Stimulated activated effector memory CD8-positive, alpha-beta T cell treated with anti-CD3 and anti-CD28 coated beads, Interleukin-12 subunit alpha, Interleukin-12 subunit beta, amount 100 ng/mL, for 72 hours (primary cell): ENCODE data around the gene COQ4.
"Not testable (repeated sequence)": the region's sequence is repeated elsewhere in the genome, so short reads cannot be mapped to it uniquely, and the experiment has no call there.

Experiments
- ATAC-seq: fragments of 150-1000 bp; cut with Tn5 transposase; 2 replicates; pipeline ENCODE4 v1.10.0; 2021
- DNase-seq, 2 donors: peaks; one replicate each; pipeline ENCODE4 v3.0.0; 2021 to 2022; ENCODE audit warnings: low spot score in 2 of 2
- H3K27ac Mint-ChIP-seq: one replicate; pipeline ENCODE4 v1.8.0; 2022; ENCODE audit warnings: mild to moderate bottlenecking, mixed read lengths
- H3K36me3 Mint-ChIP-seq: one replicate; pipeline ENCODE4 v1.8.0; 2022; ENCODE audit warnings: mild to moderate bottlenecking, mixed read lengths
- H3K4me1 Mint-ChIP-seq: one replicate; pipeline ENCODE4 v1.8.0; 2022; ENCODE audit warnings: mixed read lengths
- H3K4me3 Mint-ChIP-seq: one replicate; pipeline ENCODE4 v1.8.0; 2022; ENCODE audit warnings: mild to moderate bottlenecking, mixed read lengths
- H3K9me3 Mint-ChIP-seq: one replicate; pipeline ENCODE4 v1.8.0; 2022; ENCODE audit warnings: mixed read lengths

Gene COQ4

DNA sequence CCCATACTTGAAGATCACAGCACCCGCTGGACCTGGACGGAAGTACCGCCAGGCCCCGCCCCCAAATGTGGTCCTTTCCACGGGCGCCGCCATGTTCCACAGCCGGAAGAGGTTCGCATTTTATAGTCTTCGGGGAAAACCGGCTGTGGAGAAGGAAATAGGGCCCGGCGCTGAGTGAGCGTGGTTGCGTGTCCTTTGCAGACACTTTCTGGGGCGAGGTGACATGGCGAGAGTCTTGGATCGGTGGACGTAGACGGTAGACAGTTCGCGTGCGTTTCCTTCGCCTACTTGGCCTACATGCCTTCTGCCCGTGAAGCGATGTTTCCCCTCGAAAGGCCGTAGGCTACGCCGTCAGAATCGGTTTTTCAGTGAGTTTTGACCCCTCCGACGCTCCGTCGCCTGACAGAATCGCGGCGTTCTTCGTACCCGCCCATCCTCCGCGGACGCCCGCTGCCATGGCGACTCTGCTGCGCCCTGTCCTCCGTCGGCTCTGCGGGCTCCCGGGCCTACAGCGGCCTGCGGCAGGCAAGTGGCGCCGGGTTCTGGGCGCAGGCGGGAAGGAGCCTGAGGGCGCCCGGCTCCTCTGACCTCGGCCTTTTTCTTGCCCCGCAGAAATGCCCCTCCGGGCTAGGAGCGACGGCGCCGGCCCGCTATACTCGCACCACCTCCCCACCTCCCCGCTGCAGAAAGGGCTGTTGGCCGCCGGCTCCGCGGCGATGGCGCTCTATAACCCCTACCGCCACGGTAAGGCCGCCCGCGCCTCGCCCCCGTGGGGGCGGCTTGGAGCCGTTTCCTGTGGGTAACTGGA lies at the start of gene COQ4, which contains the start of gene TRUB2:
TSS of gene COQ4 (plus strand) at position 436 of the 808 bp plus-strand sequence. CDS start at position 456, 20 bp downstream.
TSS of gene TRUB2 (minus strand) at position 44 of the 808 bp plus-strand sequence. CDS start at position 5, 39 bp downstream.
- H3K9me3 Mint-ChIP-seq: no peaks in the 10 kb centered on the region
- peaks cover 6% of the 10 kb centered on the region for H3K4me1 Mint-ChIP-seq
- ATAC-seq: peak; percentile 92

DNA sequence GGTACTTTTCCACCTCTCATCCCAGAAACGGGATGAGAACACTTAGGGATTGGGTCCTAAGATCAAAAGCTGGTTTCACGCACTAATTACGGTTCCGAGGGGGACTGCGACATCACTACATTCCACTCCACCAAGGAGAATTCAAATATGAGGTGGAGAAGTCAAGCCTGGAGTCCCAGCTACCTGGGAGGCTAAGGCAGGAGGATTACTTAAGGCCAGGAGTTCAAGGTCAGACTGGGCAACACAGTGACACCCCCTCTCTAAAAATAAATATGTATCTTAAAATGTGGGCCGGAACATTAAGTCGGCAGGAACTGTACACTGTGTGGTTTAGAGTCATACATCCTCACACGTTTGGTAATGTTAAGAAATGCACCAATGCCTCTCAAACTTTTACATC lies 48.4 kb upstream of the COQ4 start:
- no peak for DNase-seq
- peaks cover 35% of the 10 kb centered on the region for H3K4me1 Mint-ChIP-seq
- H3K27ac Mint-ChIP-seq: peak overlapping the region; percentile 99
- no peaks in the 10 kb centered on the region for H3K9me3 Mint-ChIP-seq
- no peak for ATAC-seq
- H3K36me3 Mint-ChIP-seq: peaks cover 58% of the 10 kb centered on the region
- peak overlapping the region; percentile 96 for H3K4me3 Mint-ChIP-seq

More for the DNA sequence above, at the start of gene COQ4, which contains the start of gene TRUB2:
- Mint-ChIP-seq H3K36me3 (peaks cover 70% of the 10 kb centered on the region), H3K4me3 (peak within 1 kb of the TSS; percentile 83), H3K27ac (peak within 1 kb of the TSS; percentile 96)
- peak; percentile 87 to 96 for DNase-seq

DNA sequence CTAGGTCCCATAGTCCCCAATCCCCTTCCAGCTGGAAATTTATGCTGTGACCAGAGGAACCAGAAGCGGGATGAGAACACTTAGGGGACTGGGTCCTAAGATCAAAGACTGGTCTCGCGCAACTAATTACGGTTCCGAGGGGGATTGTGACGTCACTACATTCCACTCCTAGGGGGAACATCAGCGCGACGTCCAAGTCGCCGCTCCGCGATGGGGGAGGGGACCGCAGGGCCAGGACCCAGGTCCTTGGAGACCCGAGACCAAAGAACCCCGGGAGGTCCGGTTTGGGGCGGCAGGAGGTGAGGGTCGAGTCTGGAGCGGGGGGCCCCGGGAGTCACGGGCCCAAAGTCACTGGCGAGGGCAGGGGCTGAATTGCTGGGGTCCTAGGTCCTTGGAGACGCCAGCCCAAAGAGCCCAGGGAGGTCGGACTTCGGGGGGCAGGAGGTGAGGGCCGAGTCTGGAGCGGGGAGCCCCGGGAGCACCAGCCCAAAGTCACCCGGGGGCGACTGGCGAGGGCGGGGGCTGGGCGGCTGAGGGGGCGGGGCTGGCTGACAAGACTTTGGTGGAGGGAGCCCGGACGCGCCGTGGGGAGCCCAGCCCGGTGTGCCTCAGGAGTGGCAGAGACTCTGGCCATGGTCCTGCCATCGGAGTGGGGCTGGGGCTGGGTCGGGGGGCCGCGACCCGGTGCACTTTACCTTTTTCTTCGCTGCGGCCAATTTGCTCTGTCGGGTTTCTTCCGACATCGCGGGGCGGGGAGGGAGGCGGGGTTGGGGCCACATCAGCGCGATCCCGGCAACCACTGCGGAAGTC lies 47.2 kb upstream of the COQ4 start, which contains the start of gene GOLGA2:
TSS of gene GOLGA2 (minus strand) at position 810 of the 810 bp plus-strand sequence. CDS start at position 779, 31 bp downstream.
- Mint-ChIP-seq H3K36me3 (peaks cover 47% of the 10 kb centered on the region), H3K4me1 (peaks cover 38% of the 10 kb centered on the region), H3K4me3 (peak within 1 kb of the TSS; percentile 96), H3K9me3 (no peaks in the 10 kb centered on the region), H3K27ac (peak within 1 kb of the TSS; percentile 99)
- no peak for DNase-seq
- ATAC-seq: peak; percentile 80

DNA sequence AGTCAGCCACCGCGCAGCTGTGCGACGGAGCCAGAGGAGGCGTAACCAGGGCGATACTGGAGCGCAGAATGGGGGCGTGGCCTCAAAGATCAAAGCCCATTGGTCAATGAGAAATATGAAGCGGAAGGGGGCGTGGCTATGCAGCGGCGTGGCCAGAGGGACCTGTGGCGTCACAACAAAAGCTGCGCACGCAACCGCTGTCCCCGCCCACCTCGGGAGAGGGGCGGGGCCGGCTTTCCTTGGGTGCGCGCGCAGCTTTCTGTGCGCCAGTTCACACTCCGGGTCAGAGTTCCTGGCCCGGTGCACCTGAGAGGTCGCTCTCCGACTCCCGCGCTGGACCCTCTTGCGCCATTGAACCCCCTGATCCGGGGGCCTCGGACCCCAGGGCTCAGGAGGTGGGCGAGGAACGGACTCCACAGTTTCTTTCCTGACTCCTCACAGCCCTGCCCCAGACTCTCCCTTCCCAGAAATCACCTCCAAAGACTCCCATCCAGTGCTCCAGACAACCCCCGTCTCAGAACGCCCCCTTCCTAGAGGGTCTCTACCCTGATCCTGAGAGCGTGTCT lies 46.5 kb upstream of the COQ4 start, which contains the start of gene SWI5:
TSS of gene SWI5 (plus strand) at position 269 of the 566 bp plus-strand sequence.
- H3K9me3 Mint-ChIP-seq: no peaks in the 10 kb centered on the region
- peak within 1 kb of the TSS; percentile 99 for H3K27ac Mint-ChIP-seq
- H3K4me3 Mint-ChIP-seq: peak within 1 kb of the TSS; percentile 96
- peaks cover 38% of the 10 kb centered on the region for H3K4me1 Mint-ChIP-seq
- DNase-seq (peak; percentile 100), ATAC-seq (peak; percentile 98)
- peaks cover 40% of the 10 kb centered on the region for H3K36me3 Mint-ChIP-seq

DNA sequence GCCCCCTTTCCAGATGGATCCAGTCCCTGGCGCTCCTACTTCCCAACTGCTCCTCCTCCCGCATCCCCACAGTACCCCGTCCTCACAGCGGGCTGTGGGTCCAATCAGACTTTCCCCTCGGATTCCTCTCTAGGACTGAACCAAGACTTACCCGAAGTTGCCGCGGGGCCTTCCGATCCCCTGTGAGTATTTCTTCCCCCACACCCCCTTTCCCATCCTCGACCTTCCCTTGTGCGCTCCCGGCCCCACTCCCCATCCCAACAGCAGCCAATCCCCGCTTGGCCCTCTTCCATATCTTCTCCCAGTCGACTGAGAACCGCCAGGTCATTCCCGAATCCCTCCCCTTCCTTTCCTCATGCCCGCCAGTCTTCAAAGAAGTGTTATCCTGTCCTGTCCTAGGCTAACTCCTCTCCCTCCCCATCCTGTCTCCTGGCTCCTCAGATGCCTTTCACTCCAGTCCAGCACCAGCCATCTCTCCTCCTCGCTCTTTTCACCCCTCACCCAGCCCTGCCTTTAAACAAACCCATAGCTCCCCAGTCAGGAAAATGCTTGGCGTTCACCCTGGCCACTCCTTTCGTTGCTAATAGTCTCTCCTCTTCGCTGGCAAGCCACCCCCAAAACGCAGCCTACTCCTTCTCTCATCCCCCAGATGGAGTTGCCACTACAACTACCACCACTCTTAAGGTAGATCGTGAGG lies 45.9 kb upstream of the COQ4 start:
- no peak for ATAC-seq
- Mint-ChIP-seq H3K4me1 (peaks cover 38% of the 10 kb centered on the region), H3K27ac (peak overlapping the region; percentile 99), H3K36me3 (peaks cover 33% of the 10 kb centered on the region), H3K9me3 (no peaks in the 10 kb centered on the region), H3K4me3 (peak overlapping the region; percentile 96)
- peak in 1 of 2 donors; percentile 55 for DNase-seq

DNA sequence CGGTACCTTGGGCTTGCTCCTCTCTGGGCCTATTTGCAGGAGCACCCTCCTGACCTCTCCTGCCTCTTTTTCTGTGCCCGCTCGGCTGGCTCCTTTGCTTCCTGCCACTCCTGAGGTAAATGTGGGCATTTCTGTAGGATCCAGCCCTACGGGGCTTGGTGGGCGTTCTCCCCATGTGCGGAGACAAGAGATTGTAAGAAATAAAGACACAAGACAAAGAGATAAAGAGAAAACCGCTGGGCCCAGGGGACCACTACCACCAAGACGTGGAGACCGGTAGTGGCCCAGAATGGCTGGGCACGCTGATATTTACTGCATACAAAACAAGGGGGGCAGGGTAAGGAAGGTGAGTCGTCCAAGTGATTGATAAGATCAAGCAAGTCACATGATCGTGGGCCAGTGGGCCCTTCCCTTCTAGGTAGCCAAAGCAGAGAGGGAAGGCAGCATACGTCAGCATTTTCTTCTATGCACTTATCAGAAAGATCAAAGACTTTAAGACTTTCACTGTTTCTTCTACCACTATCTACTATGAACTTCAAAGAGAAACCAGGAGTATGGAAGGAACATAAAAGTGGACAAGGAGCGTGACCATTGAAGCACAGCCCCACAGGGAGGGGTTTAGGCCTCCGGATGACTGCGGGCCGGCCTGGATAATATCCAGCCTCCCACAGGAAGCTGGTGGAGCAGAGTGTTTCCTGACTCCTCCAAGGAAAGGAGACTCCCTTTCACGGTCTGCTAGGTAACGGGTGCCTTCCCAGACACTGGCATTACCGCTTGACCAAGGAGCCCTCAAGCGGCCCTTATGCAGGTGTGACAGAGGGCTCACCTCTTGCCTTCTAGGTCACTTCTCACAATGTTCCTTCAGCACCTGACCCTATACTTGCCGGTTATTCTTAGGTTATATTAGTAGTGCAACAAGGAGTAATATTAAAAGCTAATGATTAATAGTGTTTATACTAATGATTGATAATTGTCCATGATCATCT lies 43.3 kb upstream of the COQ4 start:
- ATAC-seq, DNase-seq, H3K9me3 Mint-ChIP-seq, H3K4me3 Mint-ChIP-seq: not testable (repeated sequence)
- peaks cover 18% of the 10 kb centered on the region for H3K36me3 Mint-ChIP-seq
- peak overlapping the region; percentile 27 for H3K27ac Mint-ChIP-seq
- peaks cover 31% of the 10 kb centered on the region for H3K4me1 Mint-ChIP-seq

DNA sequence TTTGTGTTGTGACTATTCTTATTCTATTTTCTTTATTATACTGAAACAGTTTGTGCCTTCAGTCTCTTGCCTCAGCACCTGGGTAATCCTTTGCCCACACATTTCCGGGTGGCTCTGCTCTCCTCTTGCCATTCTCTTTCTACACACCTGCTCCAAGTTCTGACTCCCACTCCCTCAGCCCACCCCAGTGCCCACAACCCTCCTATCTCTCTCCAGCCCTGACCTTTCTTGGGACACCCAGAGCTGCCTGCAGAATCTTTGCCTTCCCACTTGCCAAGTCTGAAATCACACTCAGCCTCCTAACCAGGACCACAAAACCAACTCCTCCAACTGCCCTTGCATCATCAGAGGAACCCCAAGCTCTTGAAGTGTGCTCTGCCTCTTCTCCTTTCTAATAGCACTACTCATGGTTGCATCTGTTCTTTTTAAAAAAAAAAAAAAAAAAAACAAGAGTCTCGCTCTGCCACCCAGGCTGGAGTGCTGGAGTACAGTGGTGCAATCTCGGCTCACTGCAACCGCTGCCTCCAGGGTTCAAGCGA lies 42.5 kb upstream of the COQ4 start:
- Mint-ChIP-seq H3K27ac (no peak overlapping the region), H3K4me3 (no peak overlapping the region), H3K36me3 (peaks cover 18% of the 10 kb centered on the region), H3K9me3 (no peaks in the 10 kb centered on the region), H3K4me1 (peaks cover 25% of the 10 kb centered on the region)
- DNase-seq: no peak
- ATAC-seq: no peak

DNA sequence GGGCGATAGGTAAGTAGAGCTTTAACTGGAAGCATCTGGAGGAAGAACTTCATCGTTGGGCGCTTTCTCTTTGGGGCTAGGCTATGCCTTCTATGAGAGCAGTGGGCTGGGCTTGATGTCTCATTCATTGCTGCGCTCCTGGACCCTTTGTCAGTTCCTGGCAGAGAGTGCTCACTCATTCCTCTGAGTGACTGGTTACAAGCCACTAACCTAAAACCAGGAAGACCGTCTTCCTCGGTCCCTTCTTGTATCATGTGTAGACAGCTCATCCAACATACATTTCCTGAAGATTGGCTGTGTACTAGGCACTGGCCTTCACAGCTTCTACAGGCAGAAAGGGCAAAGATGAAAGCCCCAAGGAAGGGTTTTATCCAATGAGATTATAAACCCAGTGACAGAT lies 40.1 kb upstream of the COQ4 start:
- Mint-ChIP-seq H3K36me3 (peaks cover 11% of the 10 kb centered on the region), H3K9me3 (no peaks in the 10 kb centered on the region), H3K4me3 (no peak overlapping the region), H3K27ac (no peak overlapping the region), H3K4me1 (peaks cover 9% of the 10 kb centered on the region)
- ATAC-seq: no peak
- no peak for DNase-seq

DNA sequence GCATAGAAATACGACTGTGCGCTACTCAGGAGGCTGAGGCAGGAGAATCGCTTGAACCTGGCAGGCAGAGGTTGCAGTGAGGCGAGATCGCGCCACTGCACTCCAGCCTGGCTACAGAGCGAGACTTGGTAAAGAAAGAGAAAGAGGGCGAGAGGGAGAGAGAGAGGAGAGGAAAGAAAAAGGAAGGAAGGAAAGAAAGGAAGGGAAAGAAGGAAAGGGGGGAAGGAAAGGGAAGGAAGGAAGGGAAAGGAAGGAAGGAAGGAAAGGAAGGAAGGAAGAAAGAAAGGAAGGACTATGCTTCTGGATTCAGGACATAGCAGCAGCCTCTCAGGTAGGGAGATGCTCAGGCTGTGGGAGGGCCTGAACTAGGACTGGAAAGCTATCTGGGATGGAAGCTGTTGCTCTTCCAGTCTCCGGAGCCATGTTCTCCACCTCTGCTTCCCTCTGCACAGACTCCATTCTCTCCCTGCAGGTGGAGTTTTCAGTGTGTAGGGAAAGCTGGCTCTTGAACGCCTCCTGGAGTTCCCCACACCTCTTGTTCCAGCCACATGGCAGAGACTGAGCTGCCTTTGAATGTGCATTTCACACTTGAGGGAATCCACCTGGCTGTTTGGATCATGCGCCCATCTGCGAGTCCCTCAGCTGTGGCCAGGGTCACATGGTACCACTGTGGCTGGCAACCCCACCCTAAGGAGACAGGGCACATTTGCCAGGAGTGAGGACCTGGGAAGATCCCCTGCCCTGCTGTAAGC lies 37.4 kb upstream of the COQ4 start:
- no peak overlapping the region for H3K4me3 Mint-ChIP-seq
- H3K36me3 Mint-ChIP-seq: peaks cover 20% of the 10 kb centered on the region
- H3K4me1 Mint-ChIP-seq: no peaks in the 10 kb centered on the region
- no peak overlapping the region for H3K27ac Mint-ChIP-seq
- DNase-seq (no peak), ATAC-seq (no peak)
- no peaks in the 10 kb centered on the region for H3K9me3 Mint-ChIP-seq

DNA sequence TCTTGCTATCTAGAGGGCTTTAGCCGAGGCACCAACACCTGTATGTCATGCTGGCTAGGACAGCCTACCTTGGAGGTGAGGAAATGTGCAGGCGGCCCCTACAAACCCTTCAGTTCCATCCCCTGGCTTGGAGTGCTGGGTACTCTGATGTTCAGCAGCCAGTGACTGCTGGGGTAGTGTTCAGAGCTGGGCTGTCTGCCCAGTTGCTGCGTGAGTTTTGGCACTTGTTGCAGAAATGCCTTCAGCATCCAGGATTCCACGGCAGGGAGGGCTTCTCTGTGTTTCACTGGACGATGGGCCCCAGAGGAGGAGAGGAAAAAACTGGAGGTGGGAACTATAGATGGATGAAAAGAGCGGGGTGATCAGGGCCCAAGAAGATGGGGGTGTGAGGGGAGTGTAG lies 36.2 kb upstream of the COQ4 start:
- Mint-ChIP-seq H3K36me3 (peaks cover 20% of the 10 kb centered on the region), H3K9me3 (no peaks in the 10 kb centered on the region), H3K4me1 (no peaks in the 10 kb centered on the region), H3K27ac (peak overlapping the region; percentile 56), H3K4me3 (no peak overlapping the region)
- ATAC-seq (no peak), DNase-seq (no peak)

DNA sequence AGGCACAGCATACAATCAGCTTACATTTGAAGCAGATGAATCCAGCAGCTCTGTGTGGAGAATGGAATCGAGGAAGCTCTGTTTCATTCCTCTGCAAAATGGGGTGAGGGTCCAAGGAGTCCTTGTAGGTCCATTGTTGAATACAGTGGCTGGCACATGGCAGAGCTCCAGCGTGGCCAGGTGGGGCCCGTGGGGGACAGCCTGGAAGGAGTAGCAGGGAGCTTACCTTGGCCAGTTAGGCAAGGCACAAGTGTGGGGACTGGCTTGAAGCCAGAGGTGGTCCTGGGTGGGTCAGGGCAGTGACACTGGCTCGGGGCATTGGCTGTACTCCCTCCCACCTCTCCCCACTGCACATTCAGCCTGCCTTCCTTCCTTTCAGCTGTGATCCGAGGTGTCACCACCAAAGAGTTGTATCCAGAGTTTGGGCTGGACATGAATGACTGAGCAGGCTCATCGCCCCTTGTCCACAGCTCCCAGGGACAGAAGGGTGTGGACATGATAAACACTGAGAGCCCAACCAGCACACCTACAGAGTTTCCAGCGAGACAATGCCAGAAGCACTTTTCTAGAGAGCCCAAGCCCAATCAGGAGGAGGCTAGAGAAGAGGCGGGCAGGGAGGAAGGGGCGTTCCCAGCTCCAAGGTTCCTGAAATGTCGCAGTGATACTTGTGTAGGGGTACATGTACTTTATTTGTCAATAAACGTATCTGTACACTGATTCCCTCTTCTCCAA lies 34.2 kb upstream of the COQ4 start:
- H3K9me3 Mint-ChIP-seq: no peaks in the 10 kb centered on the region
- no peaks in the 10 kb centered on the region for H3K4me1 Mint-ChIP-seq
- no peak overlapping the region for H3K27ac Mint-ChIP-seq
- DNase-seq (no peak), ATAC-seq (no peak)
- H3K36me3 Mint-ChIP-seq: peaks cover 20% of the 10 kb centered on the region
- no peak overlapping the region for H3K4me3 Mint-ChIP-seq

DNA sequence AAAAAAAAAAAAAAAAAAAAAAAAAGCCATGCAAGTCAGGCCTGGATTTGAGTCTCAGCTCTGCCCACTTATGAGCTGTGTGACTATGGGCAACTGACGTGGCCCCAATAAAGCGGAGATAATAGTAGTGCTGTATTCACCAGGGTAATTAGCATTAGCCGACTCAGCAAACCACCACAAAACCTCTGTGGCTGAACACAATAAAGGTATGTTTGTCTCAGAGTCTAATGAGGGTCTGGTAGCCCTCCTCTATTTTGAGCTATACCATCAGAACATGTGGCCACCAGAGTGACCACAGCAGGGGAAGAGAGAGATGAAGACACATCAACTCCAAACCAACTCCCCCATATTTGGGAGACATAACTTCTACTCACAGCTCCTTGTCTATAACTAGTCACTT lies 30.6 kb upstream of the COQ4 start:
- no peaks in the 10 kb centered on the region for H3K4me1 Mint-ChIP-seq
- no peak overlapping the region for H3K27ac Mint-ChIP-seq
- H3K36me3 Mint-ChIP-seq: peaks cover 12% of the 10 kb centered on the region
- no peaks in the 10 kb centered on the region for H3K9me3 Mint-ChIP-seq
- ATAC-seq: no peak
- no peak overlapping the region for H3K4me3 Mint-ChIP-seq
- DNase-seq: no peak
